GM12878 (cell line): ENCODE measurements around the gene YEATS4.

Source experiments
- BRCA1 ChIP-seq: IDR thresholded peaks from 2 replicates; pipeline ENCODE4 v1.6.1; 2011; ENCODE audit warnings: low read depth, low read length, improper control_type of control experiment
- TF ChIP-seq, protein P1 (sequence below), 3 experiments: IDR thresholded peaks in 2 of 3; conservative IDR thresholded peaks in 1 of 3; 2 replicates each; pipeline ENCODE4 v1.5.1; 2011; ENCODE audit warnings: low read depth in 3 of 3, low read length in 3 of 3, mild to moderate bottlenecking in 3 of 3, control low read depth in 2 of 3, moderate library complexity in 2 of 3, inconsistent platforms in 1 of 3, mixed read lengths in 1 of 3; ENCODE audit not compliant: control insufficient read depth in 2 of 3, insufficient read depth in 1 of 3; ENCODE audit errors: extremely low read depth in 1 of 3

DNA sequence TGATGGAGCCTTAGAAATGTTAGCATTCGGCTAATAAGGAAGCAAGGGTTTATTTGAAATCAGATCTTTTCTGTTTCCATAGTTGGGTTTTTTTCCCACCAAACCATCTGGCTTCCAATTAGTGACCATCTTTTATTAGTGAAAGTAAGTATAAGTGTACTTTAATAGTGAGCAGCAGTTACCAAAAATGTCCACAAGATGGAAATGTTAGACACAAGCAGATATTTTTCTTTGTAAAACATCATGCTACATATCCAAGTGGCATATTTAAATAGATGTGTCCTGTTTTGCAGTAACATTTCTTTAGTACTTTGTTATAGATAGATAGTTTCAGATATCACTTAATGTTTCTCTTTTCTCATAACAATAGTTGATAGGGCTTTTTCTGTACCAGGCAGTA lies 28.8 kb downstream of the YEATS4 start:
- TF ChIP-seq, protein P1, sequence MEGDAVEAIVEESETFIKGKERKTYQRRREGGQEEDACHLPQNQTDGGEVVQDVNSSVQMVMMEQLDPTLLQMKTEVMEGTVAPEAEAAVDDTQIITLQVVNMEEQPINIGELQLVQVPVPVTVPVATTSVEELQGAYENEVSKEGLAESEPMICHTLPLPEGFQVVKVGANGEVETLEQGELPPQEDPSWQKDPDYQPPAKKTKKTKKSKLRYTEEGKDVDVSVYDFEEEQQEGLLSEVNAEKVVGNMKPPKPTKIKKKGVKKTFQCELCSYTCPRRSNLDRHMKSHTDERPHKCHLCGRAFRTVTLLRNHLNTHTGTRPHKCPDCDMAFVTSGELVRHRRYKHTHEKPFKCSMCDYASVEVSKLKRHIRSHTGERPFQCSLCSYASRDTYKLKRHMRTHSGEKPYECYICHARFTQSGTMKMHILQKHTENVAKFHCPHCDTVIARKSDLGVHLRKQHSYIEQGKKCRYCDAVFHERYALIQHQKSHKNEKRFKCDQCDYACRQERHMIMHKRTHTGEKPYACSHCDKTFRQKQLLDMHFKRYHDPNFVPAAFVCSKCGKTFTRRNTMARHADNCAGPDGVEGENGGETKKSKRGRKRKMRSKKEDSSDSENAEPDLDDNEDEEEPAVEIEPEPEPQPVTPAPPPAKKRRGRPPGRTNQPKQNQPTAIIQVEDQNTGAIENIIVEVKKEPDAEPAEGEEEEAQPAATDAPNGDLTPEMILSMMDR (IDR thresholded peaks at IDR 0.05 in 2 of 3, conservative IDR thresholded peaks at IDR 0.05 in 1 of 3; ENCODE audit: control insufficient read depth in 2 of 3, extremely low read depth in 1 of 3, insufficient read depth in 1 of 3, low read depth in 3 of 3, low read length in 3 of 3): peak; percentile 18 to 55 (median 54); a peak in 3 of 6 replicates
- TF ChIP-seq BRCA1: no peak
